HG03196 (cell line): Measurements from ENCODE around the gene PUDP.
"Not testable (repeated sequence)": the region's sequence is repeated elsewhere in the genome, so short reads cannot be mapped to it uniquely, and the experiment has no call there.

ENCODE experiments used
- ATAC-seq: cut with Tn5 transposase; IDR thresholded peaks from one replicate; pipeline ENCODE4 v1.9.1; 2021; ENCODE audit not compliant: unreplicated experiment

Gene PUDP

GRCh38 chrX:7147978-7148854 is at the start of gene PUDP:
PUDP (minus strand) TSS chrX:7148153; CDS start chrX:7148113, 40 bp downstream.
- ATAC-seq: peak; percentile 85

- no peak for ATAC-seq
Observed at GRCh38 chrX:7194606-7195005, 46.7 kb upstream of the PUDP start.

GRCh38 chrX:7192871-7193270 is 44.9 kb upstream of the PUDP start:
- no peak for ATAC-seq

GRCh38 chrX:7191681-7192110 is 43.7 kb upstream of the PUDP start:
- ATAC-seq: no peak

GRCh38 chrX:7190157-7190556 is 42.2 kb upstream of the PUDP start:
- no peak for ATAC-seq

GRCh38 chrX:7188672-7189071 is 40.7 kb upstream of the PUDP start:
- ATAC-seq: no peak

GRCh38 chrX:7184816-7185215 is 36.9 kb upstream of the PUDP start:
- ATAC-seq: no peak

- ATAC-seq: no peak
Observed at GRCh38 chrX:7179446-7179845, 31.5 kb upstream of the PUDP start.

GRCh38 chrX:7178859-7179258 is 30.9 kb upstream of the PUDP start:
- not testable (repeated sequence) for ATAC-seq

GRCh38 chrX:7170898-7171297 is 22.9 kb upstream of the PUDP start:
- ATAC-seq: no peak

GRCh38 chrX:7169627-7170026 is 21.7 kb upstream of the PUDP start:
- ATAC-seq: no peak

GRCh38 chrX:7168371-7168770 is 20.4 kb upstream of the PUDP start:
- no peak for ATAC-seq

- no peak for ATAC-seq
Observed at GRCh38 chrX:7164174-7164573, 16.2 kb upstream of the PUDP start.

GRCh38 chrX:7163146-7163677 is 15.3 kb upstream of the PUDP start:
- ATAC-seq: no peak

GRCh38 chrX:7159149-7159861 is 11.4 kb upstream of the PUDP start:
- ATAC-seq: no peak

GRCh38 chrX:7158468-7158990 is 10.6 kb upstream of the PUDP start:
- ATAC-seq: no peak

- no peak for ATAC-seq
Observed at GRCh38 chrX:7156879-7157278, 8.9 kb upstream of the PUDP start.

- ATAC-seq: no peak
Observed at GRCh38 chrX:7155163-7155562, 7.2 kb upstream of the PUDP start.

- no peak for ATAC-seq
Observed at GRCh38 chrX:7154041-7154597, 6.2 kb upstream of the PUDP start.

GRCh38 chrX:7153231-7153630 is 5.3 kb upstream of the PUDP start:
- no peak for ATAC-seq

- ATAC-seq: no peak
Observed at GRCh38 chrX:7149411-7149810, 1.5 kb upstream of the PUDP start.
